GM19438 (cell line): ENCODE data around the gene SPSB1.
"Not testable (repeated sequence)": the region's sequence is repeated elsewhere in the genome, so short reads cannot be mapped to it uniquely, and the experiment has no call there.

Source experiments
- ATAC-seq: cut with Tn5 transposase; IDR thresholded peaks from one replicate; pipeline ENCODE4 v1.9.1; 2021; ENCODE audit warnings: low read depth; ENCODE audit not compliant: unreplicated experiment

The SPSB1 gene

DNA sequence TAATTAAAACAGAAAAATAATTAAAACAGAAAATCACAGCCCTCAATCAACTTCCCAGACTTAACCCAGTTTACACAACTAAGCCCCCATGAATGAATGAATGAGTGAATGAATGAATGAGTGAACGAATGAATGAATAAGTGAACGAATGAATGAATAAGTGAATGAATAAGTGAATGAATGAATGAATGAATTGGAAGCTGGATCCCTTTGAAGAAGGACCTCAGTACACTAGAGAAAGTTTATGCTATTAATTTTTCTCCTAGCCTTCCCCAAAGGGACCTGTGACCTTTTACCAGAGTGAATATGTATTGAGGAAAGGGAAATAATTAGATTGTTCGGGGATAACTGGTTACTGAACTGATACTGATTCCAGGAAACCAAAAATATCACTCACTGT lies 5.6 kb downstream of the SPSB1 start:
- ATAC-seq = no peak

DNA sequence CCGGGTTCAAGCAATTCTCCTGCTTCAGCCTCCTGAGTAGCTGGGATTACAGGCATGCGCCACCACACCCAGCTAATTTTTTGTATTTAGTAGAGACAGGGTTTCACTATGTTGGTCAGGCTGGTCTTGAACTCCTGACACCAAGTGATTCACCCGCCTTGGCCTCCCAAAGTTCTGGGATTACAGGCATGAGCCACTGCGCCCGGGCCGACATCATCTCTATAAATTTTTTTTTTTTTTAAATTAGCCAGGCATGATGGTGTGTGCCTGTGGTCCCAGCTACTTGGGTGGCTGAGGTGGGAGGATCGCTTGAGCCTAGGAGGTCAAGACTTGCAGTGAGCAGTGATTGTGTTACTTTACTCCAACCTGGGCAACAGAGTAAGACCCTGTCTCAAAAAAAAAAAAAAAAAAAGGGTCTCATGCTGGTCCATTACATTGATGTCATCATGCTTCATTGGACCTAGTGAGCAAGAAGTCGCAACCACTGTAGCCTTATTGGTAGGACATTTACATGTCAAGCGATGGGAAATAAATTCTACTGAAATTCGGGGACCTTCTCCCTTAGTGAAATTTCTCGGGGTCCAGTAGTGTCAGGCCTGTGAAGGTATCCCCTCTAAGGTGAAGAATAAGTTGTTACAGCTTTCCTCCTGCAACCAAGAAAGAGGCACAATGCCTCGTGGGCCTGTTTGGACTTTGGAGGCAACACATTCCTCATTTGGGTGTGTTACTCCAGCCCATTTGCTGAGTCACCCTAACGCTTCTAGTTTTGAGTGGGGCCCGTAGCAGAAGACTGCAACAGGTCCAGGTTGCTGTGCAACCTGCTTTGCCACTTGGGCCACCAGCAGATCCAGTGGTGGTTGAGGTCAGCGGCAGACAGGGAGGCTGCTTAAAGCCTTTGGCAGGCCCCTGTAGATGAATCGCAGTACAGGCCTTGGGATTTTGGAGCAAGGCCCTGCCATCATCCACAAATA lies 7.2 kb downstream of the SPSB1 start:
- not testable (repeated sequence) for ATAC-seq

DNA sequence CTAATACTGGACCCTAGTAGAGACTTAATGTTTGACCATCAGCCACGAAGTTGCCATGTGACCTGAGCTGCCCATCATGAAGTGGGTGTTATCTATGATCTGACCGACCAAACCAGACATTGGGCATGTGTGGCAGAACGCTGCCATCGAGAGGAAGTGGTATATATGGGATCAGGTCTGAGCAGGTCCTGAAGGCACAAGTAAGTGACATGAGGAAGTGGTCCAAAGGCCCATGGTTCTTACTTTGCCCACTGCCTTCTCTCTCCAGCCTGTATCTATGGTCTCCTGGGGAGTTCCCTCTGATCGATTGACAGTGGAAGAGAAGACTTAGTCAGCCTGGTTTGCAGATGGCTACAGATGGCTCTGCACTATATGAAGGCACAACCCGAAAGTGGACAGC lies 7.9 kb downstream of the SPSB1 start:
- no peak for ATAC-seq

DNA sequence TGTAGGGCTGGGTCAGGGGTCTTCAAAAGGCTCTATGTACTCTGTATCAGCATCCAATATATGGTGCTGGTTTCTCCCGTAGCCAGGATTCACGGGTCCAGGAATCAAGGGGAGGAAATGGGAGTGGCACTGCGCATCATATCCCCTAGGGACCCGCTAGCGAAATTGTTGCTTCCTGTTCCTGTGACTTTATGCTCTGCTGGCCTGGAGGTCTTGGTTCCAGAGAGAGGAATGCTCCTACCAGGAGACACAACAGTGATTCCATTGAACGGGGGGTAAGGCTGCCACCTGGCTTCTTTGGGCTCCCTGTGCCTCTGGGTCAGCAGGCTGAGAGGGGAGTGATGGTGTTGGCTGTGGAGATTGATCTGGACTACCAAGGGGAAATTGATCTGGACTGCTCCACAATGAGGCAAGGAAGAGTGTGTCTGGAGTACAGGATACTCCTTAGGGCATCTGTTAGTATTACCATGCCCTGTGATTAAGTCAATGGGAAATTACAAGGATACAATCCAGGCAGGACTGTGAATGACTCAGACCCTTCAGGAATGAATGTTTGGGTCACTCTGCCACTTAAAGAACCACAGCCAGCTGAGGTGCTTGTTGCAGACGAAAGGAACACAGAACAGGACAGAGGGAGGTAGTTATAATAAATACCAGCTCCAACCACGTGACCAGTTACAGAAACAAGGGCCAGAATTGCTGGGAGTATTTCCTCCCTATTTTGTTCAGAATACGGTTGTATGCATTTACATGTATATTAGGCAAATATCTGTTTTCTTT lies 10.2 kb downstream of the SPSB1 start:
- ATAC-seq = no peak

DNA sequence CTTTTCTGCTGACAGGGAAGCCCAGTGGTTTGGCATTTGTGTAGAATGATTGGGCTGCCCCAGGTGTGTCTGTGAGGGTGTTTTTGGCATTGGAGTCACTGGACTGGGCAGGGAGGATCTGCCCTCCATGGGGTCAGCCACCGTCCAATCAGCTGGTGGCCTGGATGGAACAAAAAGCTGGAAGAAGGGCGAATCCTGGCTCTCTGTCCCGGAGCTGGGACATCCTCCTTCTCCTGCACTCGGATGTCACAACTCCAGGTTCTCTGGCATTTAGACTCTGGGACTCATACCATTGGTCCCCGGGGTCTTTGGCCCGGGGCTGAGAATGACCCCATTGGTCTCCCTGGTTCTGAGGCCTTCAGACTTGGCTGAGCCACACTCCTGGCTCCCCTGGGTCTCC lies 11.2 kb downstream of the SPSB1 start:
- no peak for ATAC-seq

DNA sequence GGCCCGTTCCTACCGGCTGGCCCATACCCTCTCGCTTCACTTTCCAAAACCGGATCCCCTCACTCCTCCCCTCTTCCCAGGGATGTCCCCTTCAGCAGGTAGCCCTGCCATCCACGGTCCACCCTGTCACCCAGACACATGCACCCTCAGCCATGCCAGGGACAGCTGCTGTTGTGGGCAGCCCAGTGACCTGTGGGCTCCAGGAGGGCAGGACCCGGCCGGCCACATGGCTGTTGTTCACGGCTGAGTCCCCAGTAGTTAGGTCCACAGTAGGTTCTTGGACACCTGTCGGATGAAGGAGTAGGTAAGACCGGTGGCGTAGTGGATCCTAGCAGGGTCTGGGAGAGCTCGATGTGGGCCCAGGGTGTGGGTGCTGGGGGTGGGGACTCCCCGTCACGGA lies 12.5 kb downstream of the SPSB1 start:
- ATAC-seq = no peak

DNA sequence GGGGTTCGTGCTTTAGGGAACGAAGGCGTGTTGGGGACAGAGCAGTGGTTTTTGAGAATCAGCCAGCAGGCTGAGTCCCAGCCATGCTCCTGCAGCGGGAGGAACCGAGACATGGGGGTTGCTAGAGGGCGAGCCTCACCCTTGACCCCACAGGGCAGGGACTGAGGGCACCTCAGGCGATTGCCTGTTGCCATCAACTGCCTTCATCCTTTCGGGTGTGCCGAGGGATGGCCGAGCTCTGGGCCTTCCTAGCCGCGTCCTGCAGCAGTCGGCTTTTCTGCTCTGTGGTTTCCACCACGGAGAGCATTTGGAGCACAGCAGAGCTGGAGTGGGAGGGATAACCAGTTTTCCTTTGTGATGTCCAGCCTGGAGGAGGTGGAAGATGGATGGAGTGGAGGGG lies 13.3 kb downstream of the SPSB1 start:
- no peak for ATAC-seq

DNA sequence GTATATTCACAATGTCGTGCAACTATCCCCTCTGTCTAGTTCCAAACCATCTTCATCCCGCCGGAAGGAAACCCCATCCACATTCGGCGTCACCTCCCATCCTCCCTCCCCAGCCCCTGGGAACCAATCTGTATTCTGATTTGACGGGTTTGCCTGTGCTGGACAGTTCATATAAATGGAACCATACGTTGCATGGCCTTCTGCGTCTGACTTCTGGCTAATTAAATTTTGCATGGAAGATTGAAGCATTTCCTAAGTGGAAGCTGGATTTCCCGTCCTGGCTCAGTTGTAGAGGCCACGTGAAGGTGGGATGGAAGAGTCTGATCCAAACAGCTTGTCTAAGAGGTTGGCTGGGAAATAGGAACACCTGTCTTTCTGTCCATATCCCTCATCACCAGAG lies 14.6 kb downstream of the SPSB1 start:
- ATAC-seq = no peak

DNA sequence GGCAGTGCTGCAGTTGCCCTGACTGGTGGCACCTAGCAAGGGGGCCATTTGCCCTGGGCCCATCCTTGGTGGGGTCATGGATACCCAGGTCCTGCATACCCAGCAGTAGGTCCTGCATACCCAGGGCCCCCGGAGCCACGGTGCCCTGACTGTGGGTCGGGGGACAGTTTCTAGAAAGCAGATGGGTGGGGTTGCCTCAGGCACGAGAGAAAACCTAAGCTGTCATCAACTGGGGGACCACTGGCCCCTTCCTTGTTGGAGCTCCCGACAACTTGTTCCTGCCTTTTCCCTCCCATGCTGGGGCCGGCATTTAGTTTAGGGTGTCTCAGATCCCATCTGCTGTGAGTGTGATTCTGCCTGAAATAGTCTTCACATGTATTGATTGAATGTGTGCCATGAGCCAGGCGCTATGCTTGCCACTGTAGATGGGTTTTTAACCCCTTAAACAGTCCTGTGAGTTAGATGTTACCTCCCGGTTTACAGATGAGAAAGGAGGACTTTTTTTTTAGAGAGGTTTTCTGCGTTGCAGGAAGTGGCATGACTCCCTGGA lies 15.6 kb downstream of the SPSB1 start:
- ATAC-seq = no peak

DNA sequence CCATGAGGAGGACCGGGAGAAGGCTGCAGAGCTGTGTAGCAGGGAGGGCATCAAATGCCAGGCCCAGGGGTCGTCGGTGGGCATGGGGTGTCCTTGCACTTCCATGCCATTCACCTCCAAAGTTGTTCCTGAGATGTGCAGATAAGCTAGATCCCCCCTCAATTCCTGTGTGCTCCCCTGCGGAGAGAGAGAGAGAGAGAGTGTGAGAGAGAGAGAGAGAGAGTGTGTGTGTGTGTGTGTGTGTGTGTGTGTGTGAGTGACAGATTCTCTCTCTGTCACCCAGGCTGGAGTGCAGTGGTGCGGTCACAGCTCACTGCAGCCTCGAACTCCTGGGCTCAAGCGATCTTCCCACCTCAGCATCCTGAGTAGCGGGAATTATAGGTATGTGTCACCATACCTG lies 16.4 kb downstream of the SPSB1 start:
- ATAC-seq = no peak

DNA sequence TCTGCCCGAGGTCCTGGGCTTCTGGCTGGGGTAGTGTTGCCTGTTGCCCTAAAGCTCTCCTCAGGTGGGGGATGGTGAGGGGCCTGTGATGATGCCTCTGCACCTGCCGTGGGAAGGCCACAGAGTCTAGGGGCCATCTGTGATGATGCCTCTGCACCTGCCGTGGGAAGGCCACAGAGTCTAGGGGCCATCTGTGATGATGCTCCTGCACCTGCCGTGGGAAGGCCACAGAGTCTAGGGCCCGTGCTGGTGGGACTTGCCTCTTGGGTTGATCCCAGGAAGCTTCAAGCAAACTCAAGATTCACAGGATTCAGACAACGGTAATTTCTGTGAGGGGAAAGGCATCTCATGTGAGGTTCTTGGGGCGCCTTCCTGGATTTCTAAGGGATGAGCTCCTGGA lies 17.3 kb downstream of the SPSB1 start:
- ATAC-seq = no peak

DNA sequence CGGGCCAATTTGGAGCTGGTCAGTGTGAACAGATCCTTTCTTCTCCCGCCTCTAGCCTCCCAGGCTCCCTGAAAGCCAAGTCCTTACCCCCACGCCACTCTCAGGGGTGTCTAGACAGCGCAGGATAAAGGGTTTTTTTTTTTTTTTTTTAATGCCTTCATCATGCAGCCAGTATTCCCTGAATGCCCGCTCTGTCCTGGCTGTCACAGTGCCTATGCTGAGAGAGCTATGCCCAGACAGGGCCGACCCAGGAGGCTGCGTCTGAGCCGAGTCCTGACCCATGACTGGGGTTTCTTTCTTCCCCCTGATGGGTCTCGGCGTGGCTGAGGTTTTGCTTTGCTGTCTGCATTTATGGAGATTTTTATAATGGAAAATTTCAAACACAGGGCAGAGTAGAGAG lies 18.3 kb downstream of the SPSB1 start:
- no peak for ATAC-seq

DNA sequence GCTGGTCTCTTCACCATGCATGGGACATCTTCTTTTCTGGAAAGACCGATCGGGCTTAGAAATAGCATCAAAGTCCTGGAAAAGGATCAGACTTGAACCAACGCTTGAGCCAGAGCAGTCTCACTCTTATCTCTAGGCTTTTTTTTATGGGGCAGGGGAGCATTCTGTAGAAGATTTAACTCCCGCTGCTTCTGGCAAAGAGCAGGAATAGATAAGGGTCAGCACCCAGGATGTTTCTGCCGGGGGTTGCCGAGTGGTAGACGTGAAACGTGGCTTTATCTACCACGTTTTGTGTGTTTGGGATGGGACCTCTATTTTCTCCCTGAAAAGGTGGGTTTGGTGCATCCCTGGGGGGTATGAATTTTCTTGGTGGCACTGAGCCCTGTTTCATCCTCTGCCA lies 18.8 kb downstream of the SPSB1 start:
- ATAC-seq = no peak

DNA sequence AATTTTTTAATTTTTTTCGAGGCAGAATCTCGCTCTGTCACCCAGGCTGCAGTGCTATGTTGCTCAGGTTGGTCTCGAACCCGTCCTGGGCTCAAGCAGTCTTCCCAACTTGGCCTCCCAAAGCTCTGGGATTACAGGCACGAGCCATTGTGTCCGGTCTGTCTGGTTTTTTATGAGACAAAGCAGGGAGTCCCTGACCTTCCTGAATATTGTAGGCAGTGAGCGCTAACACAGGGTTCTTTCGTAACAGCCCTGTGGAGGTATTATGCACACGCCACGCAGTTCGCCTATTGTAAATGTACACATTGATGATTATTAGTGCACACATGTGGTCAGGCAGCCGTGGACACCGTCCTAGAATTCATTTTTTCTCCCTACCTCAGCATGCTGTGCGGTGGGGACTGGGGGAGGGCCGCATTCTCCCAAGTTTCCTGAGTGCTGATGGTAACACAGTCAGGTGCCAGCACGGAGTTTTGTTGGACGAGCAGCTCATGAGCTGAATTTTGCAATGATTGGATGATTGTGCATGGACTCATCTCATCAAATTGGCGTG lies 19.6 kb downstream of the SPSB1 start:
- ATAC-seq = no peak

DNA sequence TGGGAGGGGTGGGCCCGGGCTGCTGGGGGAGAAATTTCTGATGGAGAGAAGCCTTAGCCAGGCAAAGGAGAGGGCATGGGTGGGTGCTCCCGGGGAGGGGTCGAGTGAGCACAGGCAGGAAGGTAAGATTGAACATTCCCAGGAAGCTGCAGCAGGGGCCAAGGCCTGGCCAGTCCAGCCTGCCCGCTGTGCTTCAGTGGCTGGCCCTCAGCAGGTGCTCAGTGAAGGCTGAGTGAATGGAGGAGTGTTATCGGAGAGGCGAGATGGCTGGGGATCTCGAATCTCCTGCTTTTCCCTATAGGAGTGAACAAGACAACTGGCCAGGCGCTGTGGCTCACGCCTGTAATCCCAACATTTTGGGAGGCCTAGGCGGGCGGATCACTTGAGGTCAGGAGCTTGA lies 20.9 kb downstream of the SPSB1 start:
- no peak for ATAC-seq

DNA sequence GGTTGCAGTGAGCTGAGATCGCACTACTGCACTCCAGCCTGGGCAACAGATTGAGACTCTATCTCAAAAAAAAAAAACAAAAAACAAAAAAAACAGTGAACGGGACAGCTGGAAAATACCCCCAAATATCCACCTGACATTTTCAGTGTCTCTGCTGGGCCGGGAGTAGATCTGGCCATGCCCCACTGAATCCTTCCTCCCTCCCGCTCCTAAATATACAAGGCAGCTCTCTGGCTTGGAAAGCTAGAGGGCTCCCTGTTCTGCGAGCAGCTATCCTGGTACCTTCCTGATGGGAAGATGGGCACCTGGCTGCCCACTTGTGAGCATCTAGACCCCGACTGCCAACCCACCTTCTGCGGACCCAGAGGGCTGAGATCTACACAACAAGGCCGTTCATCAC lies 21.4 kb downstream of the SPSB1 start:
- ATAC-seq = no peak

DNA sequence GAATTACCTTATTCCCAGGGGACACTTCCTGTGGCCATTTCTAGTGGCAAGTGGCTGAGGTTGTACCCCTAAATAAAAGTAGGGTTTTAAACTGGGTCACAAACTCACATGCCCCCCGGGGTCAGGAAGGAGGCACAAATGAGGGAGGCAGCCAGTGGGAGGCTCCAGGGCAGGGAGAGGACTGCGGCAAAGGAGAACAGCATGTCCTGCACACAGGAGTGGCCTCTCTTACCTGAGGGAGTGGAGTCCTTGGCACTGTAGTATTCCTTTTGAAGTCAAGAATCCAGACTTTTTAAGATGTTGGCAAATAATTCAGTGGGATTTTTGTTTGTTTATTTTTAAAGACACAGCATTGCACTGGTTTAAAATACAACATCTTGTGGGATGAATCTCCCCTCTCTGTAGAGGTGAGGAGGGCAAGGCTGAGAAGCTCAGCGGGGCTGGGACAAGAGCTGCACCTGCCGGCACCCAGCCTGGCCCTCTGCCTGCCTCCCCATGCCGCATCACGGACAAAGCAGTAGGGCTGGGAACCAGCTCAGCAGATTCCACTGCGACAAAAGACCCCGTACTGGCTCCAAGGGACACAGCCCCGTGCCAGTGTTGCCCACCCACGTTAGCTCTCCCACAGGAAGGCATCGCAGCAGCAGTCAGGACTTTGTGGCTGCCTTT lies 22.2 kb downstream of the SPSB1 start:
- ATAC-seq = no peak

DNA sequence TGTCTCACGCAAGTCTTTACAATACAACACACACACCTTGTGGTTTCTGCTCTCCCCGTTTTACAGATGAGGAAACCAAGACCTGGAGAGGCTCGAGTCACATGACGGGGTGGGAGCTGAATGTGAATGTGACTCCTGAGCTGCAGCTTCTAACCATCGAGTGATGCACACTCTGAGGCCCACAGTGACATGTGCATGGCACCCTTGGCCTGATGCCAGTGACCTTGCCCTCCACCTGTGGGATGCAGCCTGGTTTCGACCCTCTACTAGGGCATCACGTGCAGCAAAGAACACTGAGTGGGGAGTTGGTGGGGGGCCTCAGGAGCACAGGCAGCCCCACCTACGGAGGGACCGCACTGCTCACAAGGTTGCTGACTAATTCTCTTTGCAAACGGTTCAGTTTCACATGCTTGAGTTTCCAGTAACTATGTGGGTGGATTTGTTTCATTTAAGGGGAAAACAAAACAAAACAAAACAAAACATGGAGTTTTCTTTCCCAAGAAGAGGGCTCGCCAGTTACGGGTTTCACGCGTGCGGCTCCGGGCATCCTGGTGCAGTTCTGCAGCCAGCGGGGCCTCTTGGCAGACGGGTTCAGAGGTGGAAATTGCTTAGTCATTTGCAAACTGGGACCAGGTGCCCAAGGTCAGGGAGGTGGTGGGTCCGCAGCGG lies 22.9 kb downstream of the SPSB1 start:
- no peak for ATAC-seq

DNA sequence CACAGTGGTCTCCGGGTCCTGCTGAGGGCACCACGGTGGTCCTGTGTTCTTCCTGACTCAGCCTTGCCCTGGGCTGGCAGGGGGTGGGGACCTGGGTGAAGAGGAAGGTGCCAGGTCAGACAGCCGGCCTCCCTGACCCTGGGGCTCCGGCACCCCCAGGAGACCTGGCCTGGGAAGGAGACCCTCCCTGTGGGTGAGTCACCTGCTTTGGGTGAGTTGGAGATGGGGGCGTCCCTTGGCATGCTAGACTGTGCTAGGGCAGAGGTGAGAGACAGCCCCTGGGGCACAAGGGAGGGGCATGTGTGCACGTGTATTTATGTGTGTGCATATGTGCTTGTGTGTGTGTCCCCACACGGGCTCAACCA lies 23.4 kb downstream of the SPSB1 start:
- no peak for ATAC-seq

DNA sequence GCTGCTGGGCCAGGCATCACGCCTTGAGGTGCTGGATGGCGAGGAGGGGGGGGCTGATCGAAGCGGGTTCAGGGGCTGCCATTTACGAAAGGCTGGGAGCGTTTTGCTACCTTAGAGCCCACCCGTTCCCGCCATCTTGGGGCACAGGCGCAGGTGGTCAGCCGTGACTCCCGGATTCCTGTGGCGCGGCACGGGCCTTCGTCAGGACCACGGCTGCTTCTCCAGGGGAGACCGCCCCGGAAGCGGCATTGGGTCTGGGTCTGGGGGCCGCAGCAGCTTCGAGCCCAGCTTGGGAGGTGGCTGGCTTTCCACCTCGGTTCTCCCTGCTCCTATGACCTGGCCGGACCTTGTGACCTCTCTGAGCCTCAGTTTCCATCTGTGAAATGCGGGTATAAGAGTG lies 23.8 kb downstream of the SPSB1 start:
- no peak for ATAC-seq
